SKM-1 treated with dmso at 0.1 percent for 144 hours (cell line): ENCODE data around the gene DDX10.
"Not testable (repeated sequence)": the region's sequence is repeated elsewhere in the genome, so short reads cannot be mapped to it uniquely, and the experiment has no call there.

Source experiments
- DNase-seq: peaks from one replicate; lab custom pipeline; 2025; ENCODE audit not compliant: unreplicated experiment; lab: John Stamatoyannopoulos, UW

The DDX10 gene

GRCh38 chr11:108768370-108768769, 103.5 kb downstream of the DDX10 start:
- DNase-seq: no peak

DNA sequence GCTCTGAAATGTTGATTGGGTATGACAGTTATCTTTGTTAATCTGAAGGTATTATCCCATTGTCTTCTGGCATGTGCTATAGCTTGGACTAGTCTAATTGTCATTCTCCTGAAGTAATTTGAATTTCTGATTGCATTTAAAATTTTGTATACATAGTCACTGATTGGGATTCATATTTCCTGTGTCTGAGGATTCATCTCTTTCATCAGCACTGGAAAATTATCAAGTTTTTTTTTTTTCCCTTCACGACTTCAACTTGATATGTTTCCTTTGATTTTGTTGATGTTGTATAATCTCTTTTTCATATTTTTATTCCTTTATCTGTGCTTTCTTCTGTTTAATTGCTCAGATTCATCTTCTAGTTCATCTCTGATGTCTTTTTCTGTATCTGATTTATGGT, 104.1 kb downstream of the DDX10 start:
- no peak for DNase-seq

- DNase-seq: no peak
Measured at GRCh38 chr11:108774037-108774730, 109.3 kb downstream of the DDX10 start.

DNA sequence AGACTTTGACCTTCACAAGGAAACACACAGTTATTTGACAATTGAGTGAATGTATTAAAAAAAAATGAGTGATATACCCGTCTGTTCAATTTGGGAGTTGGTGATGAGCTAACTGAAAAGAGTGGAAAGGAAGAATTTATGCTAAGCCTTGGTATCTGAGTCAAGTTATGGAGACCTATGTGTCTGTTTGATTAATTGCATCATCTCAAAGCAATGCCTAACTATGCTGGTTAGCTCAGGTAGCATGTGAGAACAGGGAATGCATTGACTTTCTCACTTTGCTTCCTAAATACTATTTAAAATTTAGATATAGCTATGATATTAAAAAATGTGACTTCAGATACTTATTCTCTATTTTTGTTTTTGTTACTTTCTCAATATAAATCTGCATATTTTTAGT, 110.5 kb downstream of the DDX10 start:
- DNase-seq: no peak

- not testable (repeated sequence) for DNase-seq
Measured at GRCh38 chr11:108779147-108779546, 114.3 kb downstream of the DDX10 start.

- DNase-seq: no peak
Measured at GRCh38 chr11:108780119-108780518, 115.2 kb downstream of the DDX10 start.

DNA sequence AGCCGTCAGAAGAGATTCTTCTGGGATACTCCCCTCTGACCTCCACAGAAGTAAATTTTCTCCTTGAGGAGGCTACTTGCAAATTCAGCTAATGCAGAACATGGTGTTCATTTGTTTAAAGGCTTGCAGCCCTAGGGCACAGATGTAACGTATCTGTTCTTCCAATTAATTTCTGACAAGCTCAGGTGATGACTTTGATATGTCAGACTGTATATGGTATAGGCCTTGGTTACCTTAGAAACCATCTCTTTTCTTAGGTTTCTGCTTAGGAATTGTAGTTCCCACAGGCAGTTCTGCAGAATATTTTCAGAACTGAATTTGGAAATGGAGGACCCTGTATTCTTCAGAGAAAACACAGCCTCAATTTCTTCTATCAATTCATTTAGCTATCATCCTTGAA, 117.1 kb downstream of the DDX10 start:
- no peak for DNase-seq

DNA sequence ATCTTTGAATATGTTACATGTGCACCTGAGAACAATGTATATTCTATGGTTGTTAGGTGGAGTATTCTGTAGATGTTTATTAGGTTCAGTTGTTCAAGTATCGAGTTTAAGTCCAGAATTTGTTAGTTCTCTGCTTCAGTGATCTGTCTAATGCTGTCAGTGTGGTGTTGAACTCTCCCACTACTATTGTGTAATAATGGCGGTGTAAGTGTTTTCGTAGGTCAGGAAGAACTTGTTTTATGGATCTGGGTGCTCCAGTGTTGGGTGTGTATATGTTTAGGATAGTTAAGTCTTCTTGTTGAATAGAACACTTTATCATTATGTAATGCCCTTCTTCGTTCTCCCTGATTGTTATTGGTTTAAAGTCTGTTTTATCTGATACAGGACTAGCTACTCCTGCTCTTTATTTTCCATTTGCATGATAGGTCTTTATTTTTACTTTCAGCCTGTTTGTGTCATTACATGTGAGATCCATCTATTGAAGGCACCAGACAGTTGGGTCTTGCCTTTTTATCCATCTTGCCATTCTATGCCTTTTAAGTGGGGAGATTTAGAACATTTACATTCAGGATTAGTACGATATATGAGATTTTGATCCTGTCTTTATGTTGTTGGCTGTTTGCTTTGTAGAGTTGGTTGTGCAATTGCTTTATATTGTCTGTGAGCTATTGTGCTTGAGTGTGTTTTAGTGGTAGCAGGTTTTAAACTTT, 121.6 kb downstream of the DDX10 start:
- DNase-seq: no peak

DNA sequence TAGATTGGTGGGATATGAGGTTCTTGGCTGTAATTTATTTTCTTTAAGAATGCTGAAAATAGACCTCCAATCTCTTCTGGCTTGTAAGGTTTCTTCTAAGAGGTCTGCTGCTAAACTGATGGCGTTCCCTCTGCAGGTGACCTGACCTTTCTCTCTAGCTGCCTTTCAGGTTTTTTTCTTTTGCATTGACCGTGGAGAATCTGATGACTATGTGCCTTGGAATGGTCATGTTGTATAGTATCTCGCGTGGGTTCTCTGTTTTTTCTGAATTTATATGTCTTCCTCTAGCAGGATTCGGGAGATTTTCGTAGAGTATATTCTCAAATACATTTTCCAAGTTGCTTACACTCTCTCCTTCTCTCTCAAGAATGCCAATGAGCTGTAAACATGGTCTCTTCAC, 122.2 kb downstream of the DDX10 start:
- DNase-seq: no peak

- DNase-seq: no peak
Measured at GRCh38 chr11:108788565-108789199, 123.8 kb downstream of the DDX10 start.

- no peak for DNase-seq
Measured at GRCh38 chr11:108790501-108791299, 125.8 kb downstream of the DDX10 start.

DNA sequence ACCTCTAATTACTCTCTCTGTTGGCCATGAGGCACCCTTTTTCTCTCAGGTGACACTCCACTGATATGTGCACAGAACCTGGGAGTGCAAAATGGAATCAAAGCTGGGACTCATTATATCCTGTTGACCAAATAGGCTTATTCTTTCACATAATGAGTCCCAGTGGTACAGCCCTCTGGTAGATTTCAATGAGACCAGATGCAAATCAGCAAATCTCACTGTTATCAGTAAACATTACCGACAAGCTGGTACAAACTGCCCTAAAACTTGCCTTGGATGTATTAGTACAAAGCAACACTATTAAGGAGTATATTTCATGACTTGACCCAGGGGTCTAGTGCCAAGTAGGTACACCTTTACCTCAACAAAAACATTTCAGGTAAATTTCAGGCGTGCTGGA, 128.3 kb downstream of the DDX10 start:
- no peak for DNase-seq

DNA sequence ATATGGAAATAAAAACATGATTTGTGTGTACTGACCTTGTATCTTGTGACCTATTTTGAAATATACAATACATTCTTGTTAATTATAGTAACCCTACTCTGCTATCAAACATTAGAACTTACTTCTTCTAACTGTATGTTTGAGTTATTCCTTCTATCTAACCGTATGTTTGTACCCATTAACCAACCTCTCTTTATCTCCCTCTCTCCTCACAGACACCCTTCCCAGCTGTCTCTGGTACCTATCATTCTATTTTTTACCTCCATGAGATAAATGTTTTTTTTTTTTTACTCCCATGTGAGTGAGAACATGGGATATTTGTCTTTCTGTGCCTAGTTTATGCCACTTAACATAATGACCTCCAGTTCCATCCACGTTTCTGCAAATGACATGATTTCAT, 128.7 kb downstream of the DDX10 start:
- DNase-seq: no peak

DNA sequence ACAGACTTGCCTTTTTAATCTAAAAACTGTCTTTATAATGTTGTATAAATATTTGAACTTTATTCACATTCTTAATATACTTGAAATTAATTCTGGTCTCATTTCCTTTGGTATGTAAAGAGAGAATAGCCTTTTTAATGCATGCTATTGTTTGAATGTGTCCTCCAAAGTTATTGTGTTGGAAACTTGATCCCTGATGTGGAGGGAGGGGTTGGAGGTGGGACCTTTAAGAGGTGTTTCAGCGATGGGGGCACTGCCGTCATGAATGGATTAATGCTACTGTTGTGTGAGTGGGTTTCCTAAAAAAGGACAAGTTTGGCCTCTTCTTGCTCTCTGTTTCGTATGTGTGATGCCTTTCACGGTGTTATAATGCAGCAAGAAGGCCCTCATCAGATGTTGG, 131.7 kb downstream of the DDX10 start:
- no peak for DNase-seq

GRCh38 chr11:108797578-108798100, 132.8 kb downstream of the DDX10 start:
- DNase-seq: no peak

GRCh38 chr11:108802492-108802891, 137.6 kb downstream of the DDX10 start:
- no peak for DNase-seq

GRCh38 chr11:108803776-108804175, 138.9 kb downstream of the DDX10 start:
- DNase-seq: no peak

GRCh38 chr11:108804511-108804910, 139.6 kb downstream of the DDX10 start:
- no peak for DNase-seq

GRCh38 chr11:108805030-108805429, 140.2 kb downstream of the DDX10 start:
- DNase-seq: no peak

DNA sequence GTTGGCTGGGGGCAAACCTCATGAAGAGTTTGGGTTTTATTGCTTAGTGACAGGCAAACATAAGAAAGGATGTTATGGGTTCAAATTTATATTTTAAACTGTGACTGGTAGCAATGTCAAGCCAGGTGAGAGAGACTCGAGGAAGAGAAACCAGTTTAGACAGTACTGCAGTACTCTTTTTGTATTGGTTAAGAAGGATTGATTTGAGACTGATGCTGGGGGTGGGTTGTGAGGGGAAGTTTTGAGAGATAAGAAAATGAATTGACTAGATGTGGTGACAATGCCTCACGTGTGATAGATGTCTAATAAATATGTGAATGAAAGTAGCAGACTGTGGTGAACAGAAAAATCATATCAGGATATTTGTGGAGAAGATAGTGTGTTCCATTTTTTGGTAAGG, 142.4 kb downstream of the DDX10 start:
- DNase-seq: no peak

- no peak for DNase-seq
Measured at GRCh38 chr11:108813086-108813485, 148.2 kb downstream of the DDX10 start.
